Measurements from ENCODE around the gene CD226. TPM values are rescaled to one million over a fixed set of nuclear protein-coding genes. Genes with fewer than 3 reads are reported as not detected.
"Not testable (repeated sequence)": the region's sequence is repeated elsewhere in the genome, so short reads cannot be mapped to it uniquely, and the experiment has no call there.

Gene CD226
- total RNA-seq, 1 experiment from 2014 or later = 3.4 TPM

DNA sequence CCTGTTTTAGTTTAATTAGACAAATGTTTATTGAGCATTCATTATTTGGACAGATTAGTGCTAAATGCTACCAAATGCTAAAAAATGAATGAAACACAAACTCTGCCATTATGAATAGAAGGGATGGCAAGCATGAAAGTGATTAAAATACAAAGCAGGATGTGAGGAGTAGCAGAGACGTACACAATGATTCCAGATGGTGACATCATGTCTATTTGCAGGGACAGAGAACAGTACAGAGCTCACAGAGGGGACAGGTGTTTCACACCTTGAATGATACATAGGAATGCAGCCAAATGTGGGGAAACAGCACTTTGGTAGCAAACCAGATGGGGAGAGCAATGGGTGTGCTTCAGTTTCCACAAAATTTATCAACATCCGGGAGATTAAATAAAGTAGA, 76.3 kb downstream of the CD226 start:
- no TSS peak for BruUV-seq (replicated peaks)
- POLR2A ChIA-PET = no interaction called here
- TF ChIP-seq, protein P1, sequence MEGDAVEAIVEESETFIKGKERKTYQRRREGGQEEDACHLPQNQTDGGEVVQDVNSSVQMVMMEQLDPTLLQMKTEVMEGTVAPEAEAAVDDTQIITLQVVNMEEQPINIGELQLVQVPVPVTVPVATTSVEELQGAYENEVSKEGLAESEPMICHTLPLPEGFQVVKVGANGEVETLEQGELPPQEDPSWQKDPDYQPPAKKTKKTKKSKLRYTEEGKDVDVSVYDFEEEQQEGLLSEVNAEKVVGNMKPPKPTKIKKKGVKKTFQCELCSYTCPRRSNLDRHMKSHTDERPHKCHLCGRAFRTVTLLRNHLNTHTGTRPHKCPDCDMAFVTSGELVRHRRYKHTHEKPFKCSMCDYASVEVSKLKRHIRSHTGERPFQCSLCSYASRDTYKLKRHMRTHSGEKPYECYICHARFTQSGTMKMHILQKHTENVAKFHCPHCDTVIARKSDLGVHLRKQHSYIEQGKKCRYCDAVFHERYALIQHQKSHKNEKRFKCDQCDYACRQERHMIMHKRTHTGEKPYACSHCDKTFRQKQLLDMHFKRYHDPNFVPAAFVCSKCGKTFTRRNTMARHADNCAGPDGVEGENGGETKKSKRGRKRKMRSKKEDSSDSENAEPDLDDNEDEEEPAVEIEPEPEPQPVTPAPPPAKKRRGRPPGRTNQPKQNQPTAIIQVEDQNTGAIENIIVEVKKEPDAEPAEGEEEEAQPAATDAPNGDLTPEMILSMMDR (IDR thresholded peaks at IDR 0.05; ENCODE audit: unreplicated experiment) = no peak

DNA sequence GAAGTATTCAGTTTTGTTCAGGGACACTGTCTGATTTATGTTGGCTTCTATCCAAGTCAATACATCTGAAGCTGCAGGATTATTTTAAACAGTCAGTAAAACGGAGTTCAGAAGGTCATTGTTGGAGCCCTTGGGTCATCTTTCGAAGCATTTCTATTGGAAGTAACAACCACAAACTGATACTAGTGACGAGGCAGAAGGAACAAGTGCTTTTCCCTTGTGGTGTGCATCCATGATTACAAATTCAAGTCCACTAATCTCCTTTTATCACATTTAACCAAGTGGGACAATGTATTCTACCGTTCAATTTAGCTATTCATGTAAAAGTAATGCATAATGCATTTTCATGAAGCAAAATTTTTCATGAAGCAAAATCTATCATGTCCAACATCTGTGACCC, 76.9 kb downstream of the CD226 start:
- H3K27ac Mint-ChIP-seq (ENCODE audit: low read depth, unreplicated experiment) = no peak overlapping the region
- no peak overlapping the region for H3K4me3 Mint-ChIP-seq (ENCODE audit: unreplicated experiment)
- ChIA-PET POLR2A (no interaction called here), CTCF (no interaction called here)
- no peaks in the 10 kb centered on the region for H3K9me3 Mint-ChIP-seq (ENCODE audit: unreplicated experiment)
- no peaks in the 10 kb centered on the region for H3K36me3 Mint-ChIP-seq (ENCODE audit: insufficient read depth, unreplicated experiment)
- TF ChIP-seq, protein P1 (IDR thresholded peaks at IDR 0.05; ENCODE audit: unreplicated experiment) = no peak
- H3K4me1 Mint-ChIP-seq (ENCODE audit: insufficient read depth, unreplicated experiment) = peaks cover 6% of the 10 kb centered on the region
- DNase-seq (ENCODE audit: unreplicated experiment) = no peak
- BruUV-seq (replicated peaks) = no TSS peak
- no peaks in the 10 kb centered on the region for H3K27me3 Mint-ChIP-seq (ENCODE audit: insufficient read depth, unreplicated experiment)
- intact Hi-C loops (cut with micrococcal nuclease) = no loop called here

More for the DNA sequence above, 76.3 kb downstream of the CD226 start:
- Mint-ChIP-seq H3K4me1 (ENCODE audit: insufficient read depth, unreplicated experiment) (peaks cover 6% of the 10 kb centered on the region), H3K27me3 (ENCODE audit: insufficient read depth, unreplicated experiment) (no peaks in the 10 kb centered on the region), H3K4me3 (ENCODE audit: unreplicated experiment) (no peak overlapping the region), H3K9me3 (ENCODE audit: unreplicated experiment) (no peaks in the 10 kb centered on the region), H3K27ac (ENCODE audit: low read depth, unreplicated experiment) (no peak overlapping the region), H3K36me3 (ENCODE audit: insufficient read depth, unreplicated experiment) (no peaks in the 10 kb centered on the region)
- CTCF ChIA-PET = no interaction called here
- DNase-seq (ENCODE audit: unreplicated experiment) = no peak
- intact Hi-C loops (cut with micrococcal nuclease) = no loop called here

DNA sequence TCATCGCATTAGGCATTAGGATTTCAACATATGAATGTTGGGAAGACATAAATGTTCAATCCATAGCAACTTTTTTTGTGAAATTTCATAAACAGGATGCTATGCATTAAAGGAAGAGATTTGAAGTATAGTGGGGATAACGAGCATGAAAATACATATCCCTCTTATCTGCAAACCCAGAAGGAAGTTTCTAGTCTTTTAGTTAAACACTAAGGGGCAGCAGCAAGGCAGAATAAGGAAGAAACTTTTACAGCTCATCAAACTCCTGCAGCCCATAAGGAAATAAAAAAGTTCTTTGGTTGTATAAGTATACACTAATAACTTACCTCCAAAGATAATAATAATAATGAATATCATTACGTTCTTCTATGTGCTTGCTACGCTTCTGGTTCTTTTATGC, 81.5 kb downstream of the CD226 start:
- H3K4me1 Mint-ChIP-seq (ENCODE audit: insufficient read depth, unreplicated experiment) = no peaks in the 10 kb centered on the region
- no peaks in the 10 kb centered on the region for H3K9me3 Mint-ChIP-seq (ENCODE audit: unreplicated experiment)
- intact Hi-C loops (cut with micrococcal nuclease) = no loop called here
- H3K27me3 Mint-ChIP-seq (ENCODE audit: insufficient read depth, unreplicated experiment) = no peaks in the 10 kb centered on the region
- no peak overlapping the region for H3K4me3 Mint-ChIP-seq (ENCODE audit: unreplicated experiment)
- ChIA-PET CTCF (no interaction called here), POLR2A (no interaction called here)
- TF ChIP-seq, protein P1 (IDR thresholded peaks at IDR 0.05; ENCODE audit: unreplicated experiment) = no peak
- no peak for DNase-seq (ENCODE audit: unreplicated experiment)
- BruUV-seq (replicated peaks) = no TSS peak
- no peaks in the 10 kb centered on the region for H3K36me3 Mint-ChIP-seq (ENCODE audit: insufficient read depth, unreplicated experiment)
- no peak overlapping the region for H3K27ac Mint-ChIP-seq (ENCODE audit: low read depth, unreplicated experiment)

DNA sequence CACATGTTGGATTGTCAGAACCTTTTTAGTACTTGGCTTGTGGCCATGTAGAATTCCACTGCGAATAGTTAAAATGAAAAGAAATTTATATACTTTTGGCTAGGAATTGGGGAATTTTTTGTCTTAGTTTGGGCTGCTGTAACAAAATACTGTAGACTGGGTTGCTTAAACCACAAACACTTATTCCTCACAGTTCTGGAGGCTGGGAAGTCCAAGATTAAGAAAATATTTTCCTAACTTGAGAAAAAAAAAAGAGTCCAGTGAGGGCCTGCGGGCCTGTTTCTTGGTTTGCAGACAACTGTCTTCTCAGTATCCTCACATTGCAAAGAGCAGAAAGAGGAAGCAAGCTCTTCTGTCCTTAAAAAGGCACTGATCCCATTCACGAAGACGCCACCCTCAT, 81.9 kb downstream of the CD226 start:
- H3K27ac Mint-ChIP-seq (ENCODE audit: low read depth, unreplicated experiment) = no peak overlapping the region
- no peaks in the 10 kb centered on the region for H3K9me3 Mint-ChIP-seq (ENCODE audit: unreplicated experiment)

DNA sequence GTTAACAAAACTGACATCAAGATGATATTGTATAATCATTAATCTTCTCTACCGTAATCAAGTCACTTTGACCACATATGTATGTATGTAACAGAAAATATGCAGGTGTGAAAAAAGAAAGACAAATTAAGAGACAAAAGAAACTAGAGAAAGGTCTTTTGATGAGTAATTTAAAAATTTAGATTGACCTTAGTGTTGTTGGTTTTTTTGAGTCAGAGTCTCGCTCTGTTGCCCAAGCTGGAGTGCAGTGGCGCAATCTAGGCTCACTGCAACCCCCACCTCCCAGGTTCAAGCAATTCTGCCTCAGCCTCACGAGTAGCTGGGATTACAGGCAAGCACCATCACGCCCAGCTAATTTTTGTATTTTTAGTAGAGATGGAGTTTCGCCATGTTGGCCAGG, 82.9 kb downstream of the CD226 start:
- H3K36me3 Mint-ChIP-seq (ENCODE audit: insufficient read depth, unreplicated experiment); H3K27ac Mint-ChIP-seq (ENCODE audit: low read depth, unreplicated experiment); CTCF ChIA-PET; intact Hi-C loops (cut with micrococcal nuclease); H3K4me1 Mint-ChIP-seq (ENCODE audit: insufficient read depth, unreplicated experiment); DNase-seq (ENCODE audit: unreplicated experiment); H3K27me3 Mint-ChIP-seq (ENCODE audit: insufficient read depth, unreplicated experiment); H3K9me3 Mint-ChIP-seq (ENCODE audit: unreplicated experiment); BruUV-seq (replicated peaks); H3K4me3 Mint-ChIP-seq (ENCODE audit: unreplicated experiment); POLR2A ChIA-PET: not testable (repeated sequence)

More for the DNA sequence above, 81.9 kb downstream of the CD226 start:
- POLR2A ChIA-PET = no interaction called here
- CTCF ChIA-PET = no interaction called here
- no peak for DNase-seq (ENCODE audit: unreplicated experiment)
- H3K4me1 Mint-ChIP-seq (ENCODE audit: insufficient read depth, unreplicated experiment) = no peaks in the 10 kb centered on the region
- intact Hi-C loops (cut with micrococcal nuclease) = no loop called here
- BruUV-seq (replicated peaks) = no TSS peak
- H3K36me3 Mint-ChIP-seq (ENCODE audit: insufficient read depth, unreplicated experiment) = no peaks in the 10 kb centered on the region
- no peaks in the 10 kb centered on the region for H3K27me3 Mint-ChIP-seq (ENCODE audit: insufficient read depth, unreplicated experiment)
- TF ChIP-seq, protein P1 (IDR thresholded peaks at IDR 0.05; ENCODE audit: unreplicated experiment) = no peak
- no peak overlapping the region for H3K4me3 Mint-ChIP-seq (ENCODE audit: unreplicated experiment)
